HEK293 (cell line): ENCODE measurements around the gene ROBO1.

Source experiments
- CTCF ChIA-PET: fragments of 350-600 bp; formaldehyde crosslinking; extraction: SDS; loops from one replicate; lab custom pipeline; 2021; ENCODE audit warnings: antibody characterized with exemption; lab: Yijun Ruan, JAX
- POLR2A ChIA-PET: fragments of 300-600 bp; formaldehyde crosslinking; extraction: SDS; loops from one replicate; lab custom pipeline; 2020; ENCODE audit warnings: antibody characterized with exemption, inconsistent platforms; lab: Yijun Ruan, JAX
- H3K27ac ChIP-seq: fragments of 200-500 bp; sonication (Bioruptor generic); 2 replicates; pipeline ENCODE4 v1.5.1; 2014; ENCODE audit warnings: low read depth, low read length, control low read depth, inconsistent platforms; ENCODE audit errors: extremely low read depth
- H3K36me3 ChIP-seq, 2 experiments: fragments of 200-500 bp in 1 of 2; sonication (Bioruptor generic) in 1 of 2; 1 replicate in 1 of 2; 2 replicates in 1 of 2; pipeline ENCODE4 v1.5.1; 2014 to 2017; ENCODE audit warnings: inconsistent platforms in 2 of 2, low read length in 2 of 2; ENCODE audit not compliant: control insufficient read depth in 2 of 2, insufficient read depth in 1 of 2
- H3K4me1 ChIP-seq: fragments of 200-500 bp; sonication (Bioruptor generic); 2 replicates; pipeline ENCODE4 v1.5.1; 2014; ENCODE audit warnings: mild to moderate bottlenecking, low read length, inconsistent platforms; ENCODE audit not compliant: control insufficient read depth, insufficient read depth
- H3K4me3 ChIP-seq: 2 replicates; pipeline ENCODE4 v1.5.1; 2011; ENCODE audit warnings: low read depth, mild to moderate bottlenecking, control low read depth, low read length, moderate library complexity
- H3K9me3 ChIP-seq: fragments of 200-500 bp; sonication (Bioruptor generic); 2 replicates; pipeline ENCODE4 v1.5.1; 2014; ENCODE audit warnings: low read depth, low read length, inconsistent platforms; ENCODE audit not compliant: control insufficient read depth, insufficient read depth
- FEZF1 ChIP-seq: fragments of 450-650 bp; formaldehyde crosslinking; IDR thresholded peaks from 2 replicates; pipeline ENCODE4 v1.5.1; 2016; ENCODE audit warnings: missing biosample characterization, missing genetic modification characterization
- GFI1B ChIP-seq: fragments of 450-650 bp; formaldehyde crosslinking; IDR thresholded peaks from 2 replicates; pipeline ENCODE4 v1.5.1; 2016; ENCODE audit warnings: missing biosample characterization, missing genetic modification characterization
- KLF17 ChIP-seq: fragments of 450-650 bp; formaldehyde crosslinking; IDR thresholded peaks from 2 replicates; pipeline ENCODE4 v1.5.1; 2016; ENCODE audit warnings: missing biosample characterization, missing genetic modification characterization
- OSR2 ChIP-seq: fragments of 450-650 bp; formaldehyde crosslinking; IDR thresholded peaks from 2 replicates; pipeline ENCODE4 v1.5.1; 2016; ENCODE audit warnings: missing biosample characterization, missing genetic modification characterization
- OVOL3 ChIP-seq: fragments of 450-650 bp; formaldehyde crosslinking; IDR thresholded peaks from 2 replicates; pipeline ENCODE4 v1.5.1; 2016; ENCODE audit warnings: missing biosample characterization, missing genetic modification characterization
- PRDM6 ChIP-seq: fragments of 450-650 bp; formaldehyde crosslinking; IDR thresholded peaks from 2 replicates; pipeline ENCODE4 v1.5.1; 2017; ENCODE audit warnings: missing biosample characterization, missing genetic modification characterization
- SETDB1 ChIP-seq: IDR thresholded peaks from one replicate; pipeline ENCODE4 v1.6.1; 2017; ENCODE audit warnings: mild to moderate bottlenecking, low read length, moderate library complexity, mixed read lengths; ENCODE audit not compliant: insufficient read length
- SP2 ChIP-seq: fragments of 450-650 bp; formaldehyde crosslinking; IDR thresholded peaks from 2 replicates; pipeline ENCODE4 v1.5.1; 2016; ENCODE audit warnings: missing biosample characterization, missing genetic modification characterization
- SP7 ChIP-seq: fragments of 450-650 bp; formaldehyde crosslinking; IDR thresholded peaks from 2 replicates; pipeline ENCODE4 v1.5.1; 2016; ENCODE audit warnings: missing biosample characterization, missing genetic modification characterization
- TCF7L2 ChIP-seq: IDR thresholded peaks from 2 replicates; pipeline ENCODE4 v1.6.1; 2011; ENCODE audit warnings: low read depth, mild to moderate bottlenecking, inconsistent platforms, low read length, moderate library complexity, borderline replicate concordance
- WT1 ChIP-seq: fragments of 450-650 bp; formaldehyde crosslinking; IDR thresholded peaks from 2 replicates; pipeline ENCODE4 v1.5.1; 2016; ENCODE audit warnings: missing biosample characterization, missing genetic modification characterization
- ZNF280D ChIP-seq: fragments of 450-650 bp; formaldehyde crosslinking; IDR thresholded peaks from 2 replicates; pipeline ENCODE4 v1.5.1; 2016; ENCODE audit warnings: missing biosample characterization, missing genetic modification characterization
- ZNF311 ChIP-seq: fragments of 450-650 bp; formaldehyde crosslinking; IDR thresholded peaks from 2 replicates; pipeline ENCODE4 v1.5.1; 2017; ENCODE audit warnings: missing biosample characterization, missing genetic modification characterization, borderline replicate concordance
- ZNF335 ChIP-seq: fragments of 450-650 bp; formaldehyde crosslinking; conservative IDR thresholded peaks from 2 replicates; pipeline ENCODE4 v1.5.1; 2016; ENCODE audit warnings: missing biosample characterization, missing genetic modification characterization
- ZNF366 ChIP-seq: fragments of 450-650 bp; formaldehyde crosslinking; conservative IDR thresholded peaks from 2 replicates; pipeline ENCODE4 v1.5.1; 2016; ENCODE audit warnings: missing biosample characterization, missing genetic modification characterization
- ZNF391 ChIP-seq: fragments of 450-650 bp; formaldehyde crosslinking; IDR thresholded peaks from 2 replicates; pipeline ENCODE4 v1.5.1; 2016; ENCODE audit warnings: low read depth, missing biosample characterization, missing genetic modification characterization, borderline replicate concordance
- ZNF654 ChIP-seq: fragments of 450-650 bp; formaldehyde crosslinking; IDR thresholded peaks from 2 replicates; pipeline ENCODE4 v1.5.1; 2016; ENCODE audit warnings: low read depth, missing biosample characterization, missing genetic modification characterization
- ZNF701 ChIP-seq: fragments of 450-650 bp; formaldehyde crosslinking; IDR thresholded peaks from 2 replicates; pipeline ENCODE4 v1.5.1; 2016; ENCODE audit warnings: missing biosample characterization, missing genetic modification characterization
- ZNF76 ChIP-seq: fragments of 450-650 bp; formaldehyde crosslinking; IDR thresholded peaks from 2 replicates; pipeline ENCODE4; 2016; ENCODE audit warnings: low read depth, missing biosample characterization, missing genetic modification characterization, borderline replicate concordance
- ZNF785 ChIP-seq: fragments of 450-650 bp; formaldehyde crosslinking; IDR thresholded peaks from 2 replicates; pipeline ENCODE4 v1.5.1; 2016; ENCODE audit warnings: missing biosample characterization, missing genetic modification characterization
- ZXDB ChIP-seq: fragments of 450-650 bp; formaldehyde crosslinking; IDR thresholded peaks from 2 replicates; pipeline ENCODE4 v1.5.1; 2016; ENCODE audit warnings: missing biosample characterization, missing genetic modification characterization

ROBO1 gene

GRCh38 chr3:79027593-79027992, 740.2 kb downstream of the ROBO1 start:
- TF ChIP-seq OSR2 (tag by site-specific recombination) (0 out of 2 replicates have a peak, but pooled peaks have one; percentile 33), ZNF701 (tag by site-specific recombination) (no peak), SP7 (tag by site-specific recombination) (peak; percentile 89), SP2 (tag by site-specific recombination) (no peak), ZNF311 (no peak), KLF17 (no peak), OVOL3 (tag by site-specific recombination) (0 out of 2 replicates have a peak, but pooled peaks have one; percentile 28), ZNF785 (no peak), FEZF1 (tag by site-specific recombination) (peak; percentile 20; the same call in 1 of the 2 replicates), PRDM6 (tag by site-specific recombination) (peak; percentile 75), WT1 (tag by site-specific recombination) (peak; percentile 37; the same call in 1 of the 2 replicates), ZNF280D (tag by site-specific recombination) (no peak), ZXDB (tag by site-specific recombination) (peak; percentile 42; the same call in 1 of the 2 replicates), ZNF391 (no peak), TCF7L2 (peak; percentile 89)
- Histone ChIP-seq H3K27ac (no peak overlapping the region), H3K36me3 (no peaks in the 10 kb centered on the region), H3K9me3 (no peaks in the 10 kb centered on the region), H3K4me1 (peaks cover 6% of the 10 kb centered on the region), H3K4me3 (no peak overlapping the region)
- ChIA-PET POLR2A (interaction anchor here (1.0 kb wide), 1 partner anchor 9 kb away, joined by 3 read pairs; no protein-coding TSS in a partner anchor), CTCF (no interaction called here)

DNA sequence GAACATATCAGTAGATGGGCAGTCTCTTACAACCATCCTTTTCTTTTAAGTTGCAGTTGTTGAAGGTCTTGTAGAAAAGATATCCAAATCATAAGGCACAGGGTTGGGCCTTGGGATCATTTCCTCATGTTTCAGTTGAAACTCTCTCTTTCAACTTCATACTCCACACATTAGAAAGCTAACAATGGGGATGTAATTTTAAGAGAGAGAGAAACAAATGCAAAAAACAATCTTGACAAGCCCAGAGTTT, 747.9 kb downstream of the ROBO1 start:
- Histone ChIP-seq H3K9me3 (no peaks in the 10 kb centered on the region), H3K27ac (0 out of 2 replicates have a peak overlapping the region, but pooled peaks have one; percentile 99), H3K36me3 (no peaks in the 10 kb centered on the region), H3K4me3 (no peak overlapping the region), H3K4me1 (no peaks in the 10 kb centered on the region; the same call in 1 of the 2 replicates)
- ChIA-PET CTCF (interaction anchor here (1.9 kb wide), 1 partner anchor 13 kb away, joined by 6 read pairs; no protein-coding TSS in a partner anchor), POLR2A (interaction anchor here (1.0 to 2.5 kb wide), 8 partner anchors 9 to 89 kb away, joined by 3 to 10 read pairs (median 4); no protein-coding TSS in a partner anchor)
- TF ChIP-seq ZNF654 (tag by site-specific recombination) (no peak), ZNF76 (no peak), ZNF366 (no peak), SETDB1 (no peak), GFI1B (tag by site-specific recombination) (no peak), ZNF335 (peak; percentile 67)
